Gastrocnemius medialis (tissue), 4 donors: Measurements from ENCODE around the gene RAPGEF1.

Experiments
- CTCF ChIP-seq, 5 experiments: fragments of 450-650 bp in 3 of 5; fragments of 200-600 bp in 2 of 5; sonication (generic) in 2 of 5; IDR thresholded peaks in 4 of 5; conservative IDR thresholded peaks in 1 of 5; 1 replicate in 4 of 5; 2 replicates in 1 of 5; pipeline ENCODE4 v1.5.1; 2016 to 2019; ENCODE audit warnings: antibody characterized with exemption in 5 of 5, mild to moderate bottlenecking in 3 of 5, moderate library complexity in 3 of 5
- POLR2A ChIP-seq, 2 donors: fragments of 450-650 bp; IDR thresholded peaks; one replicate each; pipeline ENCODE4 v1.6.1; 2017; ENCODE audit warnings: antibody characterized with exemption in 2 of 2, mild to moderate bottlenecking in 2 of 2, moderate library complexity in 2 of 2

DNA sequence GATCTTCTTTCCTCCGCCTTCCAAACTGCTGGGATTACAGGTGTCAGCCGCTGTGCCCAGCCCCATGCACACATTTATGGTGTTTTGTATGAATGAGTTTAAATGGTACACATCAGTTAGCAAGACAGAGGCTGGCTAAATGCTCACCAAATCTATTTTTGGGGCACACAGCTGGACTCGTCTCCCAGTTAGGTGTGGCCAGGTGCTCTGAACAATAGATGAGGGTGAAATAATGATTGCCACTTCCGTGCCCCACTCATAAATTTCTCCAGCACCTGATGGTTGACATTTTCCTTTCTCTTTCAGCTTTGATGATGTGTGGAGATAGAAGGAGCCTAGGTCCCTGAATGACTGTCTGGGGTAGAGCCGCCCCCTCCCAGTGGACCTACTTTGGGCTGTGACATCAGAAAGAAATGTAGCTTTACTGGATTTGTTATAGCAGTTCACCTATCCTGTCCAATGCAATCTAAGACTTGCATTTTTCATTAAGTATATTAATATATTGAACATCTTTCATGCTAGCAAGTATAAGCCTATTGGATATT lies 8.6 kb upstream of the RAPGEF1 start:
- TF ChIP-seq CTCF (IDR thresholded peaks at IDR 0.05 in 4 of 5, conservative IDR thresholded peaks at IDR 0.05 in 1 of 5) (no peak), POLR2A (IDR thresholded peaks at IDR 0.05) (no peak)
